PC-3 (cell line): Measurements from ENCODE around the gene SCNN1B. TPM values are rescaled to one million over a fixed set of nuclear protein-coding genes. Genes with fewer than 3 reads are reported as not detected.

Source experiments
- ATAC-seq: fragments of 200-7000 bp; cut with Tn5 transposase; 2 replicates; pipeline ENCODE4 v1.9.1; 2020; ENCODE audit warnings: mild to moderate bottlenecking, moderate library complexity
- BruUV-seq: library from RNA; stranded (reverse); fragments of 400-500 nt; replicated peaks from 2 replicates; lab custom pipeline; 2021; lab: Mats Ljungman, UMichigan
- CTCF ChIA-PET: fragments of 300-600 bp; sonication (Branson Sonifier 250); formaldehyde crosslinking; loops from one replicate; lab custom pipeline; 2022; ENCODE audit warnings: antibody characterized with exemption; lab: Charles Lee
- POLR2A ChIA-PET: fragments of 300-600 bp; sonication (Branson Sonifier 250); formaldehyde crosslinking; loops from one replicate; lab custom pipeline; 2022; ENCODE audit warnings: antibody characterized with exemption; ENCODE audit not compliant: unreplicated experiment; lab: Charles Lee
- DNase-seq: peaks from one replicate; pipeline ENCODE4 v3.0.0-alpha.2; 2015
- H2AFZ ChIP-seq: fragments of 300-600 bp; sonication (generic); 2 replicates; pipeline ENCODE4 v1.6.0; 2016; ENCODE audit warnings: antibody characterized with exemption, low read length
- H3F3A ChIP-seq: fragments of 300-600 bp; sonication (generic); one replicate; pipeline ENCODE4 v1.6.0; 2017; ENCODE audit warnings: antibody characterized with exemption, low read length, control low read depth, mild to moderate bottlenecking; ENCODE audit not compliant: unreplicated experiment
- H3K27ac ChIP-seq: fragments of 300-600 bp; sonication (generic); 2 replicates; pipeline ENCODE4 v1.5.1; 2016; ENCODE audit warnings: mild to moderate bottlenecking, low read length
- H3K27me3 ChIP-seq: fragments of 300-600 bp; sonication (generic); 2 replicates; pipeline ENCODE4 v1.6.1; 2016; ENCODE audit warnings: low read length, mixed read lengths
- H3K36me3 ChIP-seq: fragments of 300-600 bp; sonication (generic); 2 replicates; pipeline ENCODE4 v1.6.1; 2016; ENCODE audit warnings: low read depth, mixed run types, low read length, mixed read lengths
- H3K4me1 ChIP-seq: fragments of 300-600 bp; sonication (generic); 2 replicates; pipeline ENCODE4 v1.5.1; 2016; ENCODE audit warnings: low read length; ENCODE audit not compliant: insufficient read depth
- H3K4me2 ChIP-seq: fragments of 300-600 bp; sonication (generic); 2 replicates; pipeline ENCODE4 v1.6.0; 2016; ENCODE audit warnings: low read length
- H3K4me3 ChIP-seq: fragments of 300-600 bp; sonication (generic); 2 replicates; pipeline ENCODE4 v1.5.1; 2016; ENCODE audit warnings: mild to moderate bottlenecking, low read length, mixed read lengths
- H3K79me2 ChIP-seq: fragments of 300-600 bp; sonication (generic); 2 replicates; pipeline ENCODE4 v1.6.1; 2017; ENCODE audit warnings: low read length, mixed read lengths
- H3K9ac ChIP-seq: fragments of 300-600 bp; sonication (generic); 2 replicates; pipeline ENCODE4 v1.6.0; 2016; ENCODE audit warnings: mild to moderate bottlenecking, low read length
- H3K9me2 ChIP-seq: fragments of 300-600 bp; sonication (generic); replicated peaks from 2 replicates; pipeline ENCODE4 v1.6.1; 2016; ENCODE audit warnings: mixed run types, low read length, mixed read lengths
- H3K9me3 ChIP-seq: fragments of 300-600 bp; sonication (generic); 2 replicates; pipeline ENCODE4 v1.6.1; 2016; ENCODE audit warnings: low read length, mixed read lengths
- H4K20me1 ChIP-seq: fragments of 300-600 bp; sonication (generic); 2 replicates; pipeline ENCODE4 v1.6.1; 2016; ENCODE audit warnings: low read length, mixed read lengths
- CTCF ChIP-seq: fragments of 300-600 bp; sonication (generic); conservative IDR thresholded peaks from 2 replicates; pipeline ENCODE4 v1.5.1; 2017; ENCODE audit warnings: antibody characterized with exemption, low read depth, mild to moderate bottlenecking, low read length
- EZH2 ChIP-seq: fragments of 300-600 bp; sonication (generic); IDR thresholded peaks from one replicate; pipeline ENCODE4 v1.6.1; 2017; ENCODE audit warnings: antibody characterized with exemption, mild to moderate bottlenecking, low read length; ENCODE audit not compliant: unreplicated experiment
- EZH2phosphoT487 ChIP-seq: fragments of 300-600 bp; sonication (generic); IDR thresholded peaks from 2 replicates; pipeline ENCODE4 v1.6.1; 2018; ENCODE audit warnings: mild to moderate bottlenecking, antibody characterized with exemption, low read length, borderline replicate concordance
- intact Hi-C: fragments of 100-400 bp; cut with micrococcal nuclease; formaldehyde crosslinking; loops from 2 replicates; pipeline ENCODE4 v1.9.0; 2023
- total RNA-seq: library from RNA; depleted of rRNA; stranded (reverse); fragments of >200 nt; gene quantifications from 2 replicates; pipeline ENCODE4 v1.2.3, GENCODE V29; 2014

Gene SCNN1B
- total RNA-seq, 1 experiment from 2014 or later, result 4.1 TPM

DNA sequence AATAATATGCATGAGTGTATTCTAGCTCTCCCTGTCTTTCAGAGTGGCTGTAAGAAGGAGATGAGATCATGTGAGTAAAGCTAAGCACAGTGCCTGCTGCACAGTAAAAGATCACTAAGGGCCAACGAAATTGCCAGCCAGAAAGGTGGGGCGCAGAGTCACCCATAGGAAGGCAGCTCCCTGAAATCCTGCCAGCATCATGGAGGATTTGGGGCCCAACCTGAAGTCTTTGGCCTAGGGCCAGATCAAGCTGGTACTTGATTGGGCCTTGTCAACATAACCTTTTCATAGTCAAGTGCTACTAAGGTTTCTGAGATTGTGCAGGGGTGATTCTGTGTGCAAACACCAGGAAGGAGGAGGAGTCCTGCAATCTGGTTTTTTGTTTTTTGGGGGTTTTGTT, 16.5 kb downstream of the SCNN1B start:
- Histone ChIP-seq H2AFZ (no peak overlapping the region), H4K20me1 (no peaks in the 10 kb centered on the region), H3K27ac (no peak overlapping the region), H3K36me3 (no peaks in the 10 kb centered on the region), H3K9ac (no peak overlapping the region), H3K4me3 (no peak overlapping the region), H3K4me1 (no peaks in the 10 kb centered on the region), H3K27me3 (no peaks in the 10 kb centered on the region), H3K4me2 (no peak overlapping the region), H3K79me2 (no peaks in the 10 kb centered on the region), H3F3A (no peaks in the 10 kb centered on the region), H3K9me2 (no peaks in the 10 kb centered on the region), H3K9me3 (no peaks in the 10 kb centered on the region)
- POLR2A ChIA-PET, result no interaction called here
- DNase-seq (no peak), ATAC-seq (no peak)
- TF ChIP-seq EZH2phosphoT487, result no peak
- TF ChIP-seq EZH2, result no peak
- TF ChIP-seq CTCF, result no peak
- CTCF ChIA-PET, result no interaction called here
- no TSS peak for BruUV-seq
- intact Hi-C loops, result loop anchor here (10.0 kb wide), 1 partner anchor 46 kb away; no protein-coding TSS in a partner anchor

GRCh38 chr16:23319861-23320615, 17.9 kb downstream of the SCNN1B start:
- Histone ChIP-seq H2AFZ (no peak overlapping the region), H3K79me2 (no peaks in the 10 kb centered on the region), H3K4me1 (peaks cover 10% of the 10 kb centered on the region), H3K27ac (no peak overlapping the region), H3K9me2 (no peaks in the 10 kb centered on the region), H3K36me3 (no peaks in the 10 kb centered on the region), H3K9me3 (no peaks in the 10 kb centered on the region), H3F3A (no peaks in the 10 kb centered on the region), H3K4me3 (no peak overlapping the region), H4K20me1 (no peaks in the 10 kb centered on the region), H3K4me2 (no peak overlapping the region), H3K27me3 (no peaks in the 10 kb centered on the region), H3K9ac (no peak overlapping the region)
- no peak for TF ChIP-seq EZH2phosphoT487
- no peak for TF ChIP-seq CTCF
- no peak for TF ChIP-seq EZH2
- no TSS peak for BruUV-seq
- DNase-seq (no peak), ATAC-seq (no peak)
- intact Hi-C loops, result loop anchor here (10.0 kb wide), 1 partner anchor 45 kb away; no protein-coding TSS in a partner anchor
- CTCF ChIA-PET, result no interaction called here
- POLR2A ChIA-PET, result interaction anchor here (0.6 kb wide), 1 partner anchor 10 kb away, joined by 27 read pairs; no protein-coding TSS in a partner anchor

- no peak for ATAC-seq
- ChIA-PET CTCF (no interaction called here), POLR2A (no interaction called here)
- Histone ChIP-seq H3K4me3 (no peak overlapping the region), H3F3A (no peaks in the 10 kb centered on the region), H4K20me1 (no peaks in the 10 kb centered on the region), H3K36me3 (no peaks in the 10 kb centered on the region), H3K4me2 (no peak overlapping the region), H3K27ac (no peak overlapping the region), H3K9ac (no peak overlapping the region), H3K27me3 (no peaks in the 10 kb centered on the region), H3K9me3 (no peaks in the 10 kb centered on the region), H3K79me2 (no peaks in the 10 kb centered on the region), H2AFZ (no peak overlapping the region), H3K4me1 (peaks cover 13% of the 10 kb centered on the region), H3K9me2 (no peaks in the 10 kb centered on the region)
- no peak for DNase-seq
- BruUV-seq, result no TSS peak
- intact Hi-C loops, result no loop called here
- TF ChIP-seq EZH2 (no peak), CTCF (no peak), EZH2phosphoT487 (no peak)
Measured at GRCh38 chr16:23320693-23321092, 18.6 kb downstream of the SCNN1B start.
